Measurements from ENCODE around the gene MINDY4.

Gene MINDY4

GRCh38 chr7:30921540-30922401 lies 150.6 kb downstream of the MINDY4 start:
- TF ChIP-seq POLR2AphosphoS5 (IDR thresholded peaks at IDR 0.05; ENCODE audit: low read depth) (no peak), SPI1 (IDR thresholded peaks at IDR 0.05; ENCODE audit: borderline replicate concordance, low read depth) (no peak), REST (IDR thresholded peaks at IDR 0.05; ENCODE audit: insufficient replicate concordance, low read depth) (no peak), CTCF (IDR thresholded peaks at IDR 0.05; ENCODE audit: insufficient read depth, low read length) (no peak), GABPA (IDR thresholded peaks at IDR 0.05; ENCODE audit: low read depth) (no peak)
- no peaks in the 10 kb centered on the region for H3K27me3 ChIP-seq (ENCODE audit: insufficient read depth, poor library complexity, severe bottlenecking)
- no peak for DNase-seq (ENCODE audit: low read depth in 1 of 2, low spot score in 1 of 2)
- no peak overlapping the region for H3K4me3 ChIP-seq (replicated peaks; ENCODE audit: insufficient read depth, low read length)
- H3K27ac ChIP-seq (replicated peaks) = no peak overlapping the region

- H3K4me3 ChIP-seq (replicated peaks; ENCODE audit: insufficient read depth, low read length) = no peak overlapping the region
- H3K27ac ChIP-seq (replicated peaks) = no peak overlapping the region
- TF ChIP-seq GABPA (IDR thresholded peaks at IDR 0.05; ENCODE audit: low read depth) = no peak
- TF ChIP-seq CTCF (IDR thresholded peaks at IDR 0.05; ENCODE audit: insufficient read depth, low read length) = no peak
- no peak for TF ChIP-seq REST (IDR thresholded peaks at IDR 0.05; ENCODE audit: insufficient replicate concordance, low read depth)
- no peak for TF ChIP-seq POLR2AphosphoS5 (IDR thresholded peaks at IDR 0.05; ENCODE audit: low read depth)
- TF ChIP-seq SPI1 (IDR thresholded peaks at IDR 0.05; ENCODE audit: borderline replicate concordance, low read depth) = no peak
- no peak for DNase-seq (ENCODE audit: low read depth in 1 of 2, low spot score in 1 of 2)
- H3K27me3 ChIP-seq (ENCODE audit: insufficient read depth, poor library complexity, severe bottlenecking) = no peaks in the 10 kb centered on the region
These were observed 151.4 kb downstream of the MINDY4 start for GRCh38 chr7:30922596-30922995.

GRCh38 chr7:30923009-30923773 lies 152.0 kb downstream of the MINDY4 start:
- TF ChIP-seq CTCF (IDR thresholded peaks at IDR 0.05; ENCODE audit: insufficient read depth, low read length) (no peak), SPI1 (IDR thresholded peaks at IDR 0.05; ENCODE audit: borderline replicate concordance, low read depth) (no peak), POLR2AphosphoS5 (IDR thresholded peaks at IDR 0.05; ENCODE audit: low read depth) (no peak)
- Histone ChIP-seq H3K27me3 (ENCODE audit: insufficient read depth, poor library complexity, severe bottlenecking) (no peaks in the 10 kb centered on the region), H3K27ac (replicated peaks) (no peak overlapping the region), H3K4me3 (replicated peaks; ENCODE audit: insufficient read depth, low read length) (no peak overlapping the region)
- DNase-seq (ENCODE audit: low read depth in 1 of 2, low spot score in 1 of 2) = no peak

Measured in HL-60 (cell line).